22Rv1 (cell line): ENCODE measurements around the gene OR5F1.

Source experiments
- ZFX ChIP-seq: fragments of 450-650 bp; IDR thresholded peaks from 2 replicates; pipeline ENCODE4 v1.6.1; 2017; ENCODE audit warnings: antibody characterized with exemption, borderline replicate concordance
- TF ChIP-seq, protein P1 (sequence below): fragments of 450-650 bp; IDR thresholded peaks from 2 replicates; pipeline ENCODE4 v1.5.1; 2017; ENCODE audit warnings: mild to moderate bottlenecking

DNA sequence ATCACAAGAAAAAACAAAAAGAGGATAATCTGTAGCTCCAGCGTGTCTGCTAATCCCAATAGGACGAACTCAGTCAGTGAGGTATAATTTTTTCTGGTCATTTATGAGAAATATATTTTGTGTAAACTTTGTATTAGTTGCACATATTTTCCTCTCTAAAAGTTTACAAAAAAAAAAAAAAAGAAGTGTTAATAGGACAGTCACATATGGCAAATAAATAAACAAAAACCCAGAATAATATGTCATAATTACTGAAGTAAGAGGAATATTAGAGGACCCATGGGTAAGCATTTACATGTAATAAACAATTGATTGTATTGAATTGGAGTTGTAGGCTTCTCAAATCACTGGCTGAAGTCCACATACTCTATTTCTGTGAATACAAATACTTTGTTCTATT lies at the start of gene OR5F1:
- TF ChIP-seq, protein P1, sequence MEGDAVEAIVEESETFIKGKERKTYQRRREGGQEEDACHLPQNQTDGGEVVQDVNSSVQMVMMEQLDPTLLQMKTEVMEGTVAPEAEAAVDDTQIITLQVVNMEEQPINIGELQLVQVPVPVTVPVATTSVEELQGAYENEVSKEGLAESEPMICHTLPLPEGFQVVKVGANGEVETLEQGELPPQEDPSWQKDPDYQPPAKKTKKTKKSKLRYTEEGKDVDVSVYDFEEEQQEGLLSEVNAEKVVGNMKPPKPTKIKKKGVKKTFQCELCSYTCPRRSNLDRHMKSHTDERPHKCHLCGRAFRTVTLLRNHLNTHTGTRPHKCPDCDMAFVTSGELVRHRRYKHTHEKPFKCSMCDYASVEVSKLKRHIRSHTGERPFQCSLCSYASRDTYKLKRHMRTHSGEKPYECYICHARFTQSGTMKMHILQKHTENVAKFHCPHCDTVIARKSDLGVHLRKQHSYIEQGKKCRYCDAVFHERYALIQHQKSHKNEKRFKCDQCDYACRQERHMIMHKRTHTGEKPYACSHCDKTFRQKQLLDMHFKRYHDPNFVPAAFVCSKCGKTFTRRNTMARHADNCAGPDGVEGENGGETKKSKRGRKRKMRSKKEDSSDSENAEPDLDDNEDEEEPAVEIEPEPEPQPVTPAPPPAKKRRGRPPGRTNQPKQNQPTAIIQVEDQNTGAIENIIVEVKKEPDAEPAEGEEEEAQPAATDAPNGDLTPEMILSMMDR, result no peak
- no peak for TF ChIP-seq ZFX
